Astrocyte of the hippocampus (primary cell): ENCODE data around the gene AKAP12.
A peak's percentile ranks its signal among the peaks of the same experiment; 100 is the strongest.

ENCODE experiments used
- DNase-seq: peaks from one replicate; pipeline ENCODE4 v3.0.0; 2011; ENCODE audit warnings: low read depth, low spot score

AKAP12 gene

DNA sequence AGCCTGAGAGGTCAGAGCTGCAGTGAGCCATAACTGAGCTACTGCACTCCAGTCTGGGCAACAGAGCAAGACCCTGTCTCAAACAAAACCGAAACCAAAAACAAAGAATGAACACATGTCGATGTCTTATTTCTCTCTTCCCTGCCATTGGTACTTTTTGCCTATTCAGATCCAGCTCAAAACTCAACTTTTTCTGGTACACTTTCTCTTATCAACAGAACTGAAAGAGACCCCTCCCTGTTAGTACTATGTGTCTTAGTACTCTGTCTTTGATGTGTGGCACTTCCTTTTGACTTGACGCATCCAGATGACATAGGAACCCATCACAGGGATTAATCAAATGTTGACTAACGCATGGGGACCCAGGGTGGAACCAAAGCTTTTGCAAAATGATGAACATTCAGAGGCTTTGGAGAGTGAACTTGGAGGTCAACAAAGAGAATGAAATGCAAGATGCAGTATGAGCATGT lies 44.8 kb downstream of the AKAP12 start:
- DNase-seq, result no peak

DNA sequence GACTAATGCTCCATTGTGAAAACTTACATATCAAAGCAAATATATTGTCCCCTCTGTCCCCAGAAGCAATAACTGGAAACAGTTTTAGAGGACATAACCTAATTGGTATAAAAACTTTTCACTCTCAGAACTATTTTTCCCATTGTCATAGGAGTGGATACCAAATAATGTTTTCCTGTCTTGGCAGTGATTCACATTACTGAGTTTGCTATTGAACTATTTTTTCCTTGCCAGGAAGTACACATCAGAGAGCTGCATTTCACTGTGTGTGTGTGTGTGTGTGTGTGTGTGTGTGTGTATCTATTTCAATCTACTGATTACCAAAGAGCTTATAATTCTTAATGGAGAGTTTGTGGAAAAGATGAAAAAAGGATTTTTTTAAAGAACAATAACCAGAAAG lies 45.4 kb downstream of the AKAP12 start:
- DNase-seq, result peak; percentile 60

- DNase-seq, result peak; percentile 38
Measured at GRCh38 chr6:151286214-151286613, 46.4 kb downstream of the AKAP12 start.

- no peak for DNase-seq
Measured at GRCh38 chr6:151288712-151289398, 49.1 kb downstream of the AKAP12 start.

GRCh38 chr6:151289399-151290007 lies 49.7 kb downstream of the AKAP12 start:
- DNase-seq, result no peak

- peak; percentile 83 for DNase-seq
Measured at GRCh38 chr6:151290877-151291721, 51.3 kb downstream of the AKAP12 start.

GRCh38 chr6:151291722-151292059 lies 51.9 kb downstream of the AKAP12 start:
- no peak for DNase-seq

DNA sequence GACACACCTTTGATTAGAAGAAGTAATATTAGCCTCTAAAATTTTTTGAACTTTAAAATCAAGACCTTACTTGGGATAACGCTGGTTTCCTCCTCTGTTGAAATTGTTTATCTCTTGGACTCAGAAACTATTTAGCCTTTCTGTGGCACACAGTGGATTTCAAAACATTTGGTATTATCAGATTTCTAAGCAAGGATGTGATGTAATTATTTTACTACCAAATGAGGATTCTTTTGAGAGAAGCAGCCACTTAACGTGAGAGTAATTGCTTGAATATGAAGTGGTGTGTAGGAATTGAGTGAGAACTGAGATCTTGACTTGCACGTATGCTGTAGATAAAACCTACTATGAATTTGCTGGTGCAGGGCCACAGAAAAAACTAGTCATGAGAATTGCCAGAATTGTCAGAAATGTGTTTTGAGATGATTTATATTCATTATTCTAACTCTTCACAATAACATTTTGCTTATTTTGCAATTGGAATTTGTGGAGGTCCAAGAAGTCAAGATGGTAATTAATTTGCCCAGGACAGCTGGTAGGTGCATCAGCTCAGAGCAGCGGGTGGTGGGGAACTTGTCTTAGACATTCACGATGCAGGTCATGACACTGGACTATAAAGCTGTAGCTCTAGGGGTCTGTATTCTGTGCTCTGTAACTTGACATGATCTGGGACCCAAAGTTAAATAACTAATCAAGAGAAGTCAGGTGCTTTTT lies 53.4 kb downstream of the AKAP12 start:
- DNase-seq, result peak; percentile 45

GRCh38 chr6:151293688-151294016 lies 53.9 kb downstream of the AKAP12 start:
- no peak for DNase-seq

DNA sequence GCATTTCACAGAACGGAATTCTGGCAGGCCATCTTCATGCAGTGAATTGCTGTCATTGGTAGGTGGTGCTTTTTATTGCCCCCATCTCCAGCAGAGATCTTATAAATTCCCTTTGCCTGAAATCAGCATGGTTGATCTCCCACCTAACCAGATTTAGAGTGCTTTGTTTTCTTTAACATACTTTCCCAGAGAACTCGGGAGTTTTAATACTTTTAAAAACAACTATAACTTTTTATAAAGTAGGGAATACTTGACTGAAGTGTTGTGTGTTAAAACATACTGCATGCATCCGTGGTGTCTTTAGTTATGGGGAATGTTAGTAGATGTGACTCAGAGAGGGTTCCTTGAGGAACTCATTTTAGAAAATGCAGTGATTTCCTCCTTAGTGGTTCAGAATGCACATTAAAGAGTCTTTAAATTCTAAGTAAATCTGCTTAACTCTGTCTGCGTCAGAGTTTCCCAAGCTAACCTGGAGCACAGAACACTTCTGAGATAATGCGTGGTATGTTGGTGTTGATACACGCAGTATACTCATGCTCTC lies 54.9 kb downstream of the AKAP12 start:
- peak; percentile 57 for DNase-seq

GRCh38 chr6:151297886-151298285 lies 58.1 kb downstream of the AKAP12 start:
- no peak for DNase-seq

DNA sequence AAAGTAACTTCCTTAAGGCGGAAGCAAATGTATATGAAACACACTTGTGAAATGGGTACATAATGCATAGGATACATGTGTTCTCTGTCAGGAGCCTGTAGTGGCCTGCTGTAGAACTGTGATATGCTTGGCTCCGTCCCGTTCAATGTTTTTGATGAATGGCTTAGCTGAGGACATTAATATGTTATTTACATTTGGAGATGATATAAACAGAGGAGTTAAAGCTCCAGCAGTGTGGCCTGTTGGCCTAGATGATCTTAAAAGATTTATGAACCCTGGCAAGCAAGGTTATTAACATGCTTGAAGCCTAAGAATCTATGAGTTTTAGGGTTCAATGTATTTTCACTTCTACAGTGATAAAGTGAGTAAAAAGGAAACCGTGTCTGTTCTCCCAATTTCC lies 59.2 kb downstream of the AKAP12 start:
- DNase-seq, result no peak

- DNase-seq, result peak; percentile 48
Measured at GRCh38 chr6:151300267-151300991, 60.7 kb downstream of the AKAP12 start.

DNA sequence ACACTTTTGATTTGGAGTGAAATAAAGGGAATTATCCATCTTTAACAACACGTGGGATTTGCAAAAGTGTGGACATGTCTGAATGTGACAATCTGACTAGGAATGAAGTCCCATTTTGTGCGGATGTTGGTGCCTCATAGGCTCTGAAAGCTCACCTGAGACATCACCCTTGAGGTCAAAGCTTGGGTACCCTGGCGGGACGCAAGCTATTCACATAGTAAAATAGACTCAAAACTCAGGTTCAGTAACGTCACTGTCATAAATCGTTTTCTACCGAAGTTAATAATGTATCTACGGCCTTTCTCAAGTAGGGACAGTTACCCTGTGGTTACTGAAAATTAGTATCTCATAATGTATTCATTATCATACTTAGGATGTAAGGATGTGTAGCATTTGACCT lies 61.8 kb downstream of the AKAP12 start:
- no peak for DNase-seq

GRCh38 chr6:151303231-151303630 lies 63.5 kb downstream of the AKAP12 start:
- DNase-seq, result no peak

GRCh38 chr6:151306269-151306783 lies 66.6 kb downstream of the AKAP12 start:
- no peak for DNase-seq

- DNase-seq, result no peak
Measured at GRCh38 chr6:151307501-151307900, 67.7 kb downstream of the AKAP12 start.

DNA sequence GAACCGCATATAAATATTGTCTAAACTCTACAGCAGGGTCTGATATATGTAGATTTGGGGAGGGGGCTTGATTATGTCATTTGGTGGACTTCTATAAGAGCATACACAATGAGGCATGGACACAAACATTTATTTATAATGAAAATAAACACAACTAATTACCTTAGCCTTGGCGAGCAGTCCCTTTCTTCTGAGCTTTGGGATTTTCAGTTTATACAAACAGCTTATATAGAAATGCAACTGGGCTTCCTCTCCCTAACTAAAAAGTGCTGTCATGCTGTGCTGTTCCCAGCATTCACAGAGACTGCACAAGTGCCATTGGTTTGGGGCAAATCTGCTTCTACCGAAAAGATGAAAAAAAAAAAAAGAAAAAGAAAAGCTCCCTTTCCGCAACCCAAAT lies 69.9 kb downstream of the AKAP12 start:
- DNase-seq, result no peak

GRCh38 chr6:151310279-151310678 lies 70.5 kb downstream of the AKAP12 start:
- DNase-seq, result no peak

GRCh38 chr6:151310852-151311767 lies 71.3 kb downstream of the AKAP12 start:
- no peak for DNase-seq
